ENCODE results near the gene NDUFS8. TPM values are rescaled to one million over a fixed set of nuclear protein-coding genes. Genes with fewer than 3 reads are reported as not detected.
A peak's percentile ranks its signal among the peaks of the same experiment; 100 is the strongest.

NDUFS8 gene
- total RNA-seq, 1 experiment from 2014 or later, result 214 TPM

GRCh38 chr11:68021167-68021787 is 9.2 kb upstream of the NDUFS8 start:
- no peaks in the 10 kb centered on the region for H3K27me3 ChIP-seq (ENCODE audit: insufficient read depth, low read length)
- H3K18ac ChIP-seq (ENCODE audit: insufficient read length, low read depth, low read length), result no peak overlapping the region
- H3K14ac ChIP-seq (ENCODE audit: insufficient read depth, low read length), result no peak overlapping the region
- H2BK20ac ChIP-seq (ENCODE audit: low read depth, low read length, poor library complexity, severe bottlenecking), result no peak overlapping the region
- no peak overlapping the region for H4K91ac ChIP-seq (ENCODE audit: insufficient read length, low read depth, low read length)
- H3K23ac ChIP-seq (ENCODE audit: insufficient read length, low read depth, low read length), result no peak overlapping the region
- Mint-ChIP-seq H3K4me3 (no peak overlapping the region; a peak in 1 of 5 replicates), H3K9me3 (no peaks in the 10 kb centered on the region), H3K27ac (no peak overlapping the region), H3K4me1 (peaks cover 11 to 23% of the 10 kb centered on the region in 2 experiments), H3K27me3 (ENCODE audit: low read depth) (no peaks in the 10 kb centered on the region), H3K36me3 (ENCODE audit: insufficient read depth in 1 of 3, low read depth in 3 of 3) (peaks cover 8 to 20% (median 12%) of the 10 kb centered on the region in 3 experiments)
- WGBS (ENCODE audit: extremely low coverage, insufficient read length, low lambda C conversion rate), result no CpG with 5 or more reads among the region's 27 CpGs
- no peak overlapping the region for H2AFZ ChIP-seq (ENCODE audit: low read length)
- H4K5ac ChIP-seq (ENCODE audit: insufficient read length, low read depth, low read length), result no peak overlapping the region
- TF ChIP-seq CTCF (conservative IDR thresholded peaks at IDR 0.05), result peak; percentile 46; the same call in 2 of the 3 replicates
- H3K27ac ChIP-seq (ENCODE audit: insufficient read length, low read depth, low read length), result no peak overlapping the region
- H2BK5ac ChIP-seq (ENCODE audit: insufficient read length, low read length), result no peak overlapping the region
- H3K4me1 ChIP-seq (ENCODE audit: insufficient read depth, low read length), result no peaks in the 10 kb centered on the region; the same call in 1 of the 2 replicates
- H3K79me1 ChIP-seq (ENCODE audit: insufficient read depth, low read depth, low read length, poor library complexity, severe bottlenecking), result no peaks in the 10 kb centered on the region
- no peaks in the 10 kb centered on the region for H3K23me2 ChIP-seq (ENCODE audit: insufficient read length, low read depth, low read length, poor library complexity, severe bottlenecking)
- H3K9ac ChIP-seq (ENCODE audit: extremely low read depth, insufficient read length, low read length), result no peak overlapping the region
- no peak overlapping the region for H2BK15ac ChIP-seq (ENCODE audit: low read depth, low read length)
- H2BK12ac ChIP-seq (ENCODE audit: insufficient read length, low read depth, low read length), result no peak overlapping the region
- no peak overlapping the region for H2AK5ac ChIP-seq (ENCODE audit: insufficient read length, low read length)
- no peak overlapping the region for H3K56ac ChIP-seq (ENCODE audit: insufficient read length, low read depth, low read length)
- DNase-seq, result peak; percentile 67
- no peak overlapping the region for H3K4ac ChIP-seq (ENCODE audit: low read depth, low read length)
- no peak overlapping the region for H3T11ph ChIP-seq (ENCODE audit: low read length)
- no peaks in the 10 kb centered on the region for H3K79me2 ChIP-seq (ENCODE audit: insufficient read depth, low read length)
- no peak overlapping the region for H3K4me2 ChIP-seq (ENCODE audit: insufficient read depth, insufficient read length, low read length)
- H3K9me3 ChIP-seq (ENCODE audit: control insufficient read depth, low read depth, low read length), result no peaks in the 10 kb centered on the region
- no peak overlapping the region for H4K8ac ChIP-seq (replicated peaks; ENCODE audit: insufficient read length, low read depth, low read length)
- no peak overlapping the region for H2BK120ac ChIP-seq (ENCODE audit: low read depth, low read length, poor library complexity, severe bottlenecking)
- H4K20me1 ChIP-seq (ENCODE audit: control insufficient read depth, insufficient read depth, insufficient read length), result no peaks in the 10 kb centered on the region
